Epithelial cell of proximal tubule (primary cell): Measurements from ENCODE around the gene AKAP5. TPM values are rescaled to one million over a fixed set of nuclear protein-coding genes. Genes with fewer than 3 reads are reported as not detected.
A peak's percentile ranks its signal among the peaks of the same experiment; 100 is the strongest.

Source experiments
- DNase-seq: peaks from one replicate; pipeline ENCODE4 v3.0.0-alpha.2; 2011; ENCODE audit warnings: low read depth
- H3K4me3 ChIP-seq: 2 replicates; pipeline ENCODE4 v1.5.1; 2011; ENCODE audit warnings: low read depth, mild to moderate bottlenecking, low read length
- total RNA-seq: library from RNA; depleted of rRNA; stranded (reverse); fragments of >200 nt; gene quantifications from 2 replicates; pipeline ENCODE4 v1.2.3, GENCODE V29; 2015
- TF ChIP-seq, protein P1 (sequence below): conservative IDR thresholded peaks from 2 replicates; pipeline ENCODE4 v1.5.1; 2012; ENCODE audit warnings: low read depth, mild to moderate bottlenecking, low read length

AKAP5 gene
- total RNA-seq, result 0.69 and 2.2 TPM in 2 replicates

- TF ChIP-seq, protein P1, sequence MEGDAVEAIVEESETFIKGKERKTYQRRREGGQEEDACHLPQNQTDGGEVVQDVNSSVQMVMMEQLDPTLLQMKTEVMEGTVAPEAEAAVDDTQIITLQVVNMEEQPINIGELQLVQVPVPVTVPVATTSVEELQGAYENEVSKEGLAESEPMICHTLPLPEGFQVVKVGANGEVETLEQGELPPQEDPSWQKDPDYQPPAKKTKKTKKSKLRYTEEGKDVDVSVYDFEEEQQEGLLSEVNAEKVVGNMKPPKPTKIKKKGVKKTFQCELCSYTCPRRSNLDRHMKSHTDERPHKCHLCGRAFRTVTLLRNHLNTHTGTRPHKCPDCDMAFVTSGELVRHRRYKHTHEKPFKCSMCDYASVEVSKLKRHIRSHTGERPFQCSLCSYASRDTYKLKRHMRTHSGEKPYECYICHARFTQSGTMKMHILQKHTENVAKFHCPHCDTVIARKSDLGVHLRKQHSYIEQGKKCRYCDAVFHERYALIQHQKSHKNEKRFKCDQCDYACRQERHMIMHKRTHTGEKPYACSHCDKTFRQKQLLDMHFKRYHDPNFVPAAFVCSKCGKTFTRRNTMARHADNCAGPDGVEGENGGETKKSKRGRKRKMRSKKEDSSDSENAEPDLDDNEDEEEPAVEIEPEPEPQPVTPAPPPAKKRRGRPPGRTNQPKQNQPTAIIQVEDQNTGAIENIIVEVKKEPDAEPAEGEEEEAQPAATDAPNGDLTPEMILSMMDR, result no peak
- DNase-seq, result no peak
- H3K4me3 ChIP-seq, result peak within 1 kb of the TSS; percentile 69
These were observed at the start of gene AKAP5 for GRCh38 chr14:64465191-64465822. TSS of gene AKAP5 (plus strand) at chr14:64465499. CDS start at chr14:64468395, 2,896 bp downstream.

DNA sequence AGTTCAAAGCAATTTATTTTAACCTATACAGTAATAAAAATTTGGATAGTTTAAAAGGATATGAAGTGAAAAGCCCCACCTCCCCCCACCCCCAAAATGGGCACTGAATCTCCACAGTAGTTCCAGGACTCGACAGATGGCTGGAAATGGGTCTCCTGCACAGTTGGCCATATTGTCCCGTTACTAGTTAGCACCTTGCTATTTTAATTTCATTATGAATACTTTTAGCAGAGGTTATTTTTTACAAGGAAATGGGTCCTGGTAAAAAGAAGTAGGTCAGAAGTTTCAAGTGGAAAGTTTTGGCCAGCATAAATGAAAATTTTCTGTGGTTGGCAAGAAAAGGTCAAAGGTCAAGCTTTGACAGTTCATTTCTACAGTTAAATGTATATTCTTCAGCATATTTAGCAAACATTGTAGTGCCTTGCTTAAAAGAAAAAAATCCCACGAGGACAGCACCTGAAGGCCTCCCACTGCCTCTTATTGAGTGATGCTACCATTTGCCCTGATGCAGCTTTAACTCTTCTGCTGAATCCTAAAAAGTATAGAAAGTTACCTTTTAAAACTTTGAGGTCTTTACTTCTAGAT lies 48.9 kb upstream of the AKAP5 start:
- H3K4me3 ChIP-seq, result no peak overlapping the region
- DNase-seq, result no peak
- TF ChIP-seq, protein P1, result no peak

- H3K4me3 ChIP-seq, result no peak overlapping the region
- TF ChIP-seq, protein P1, result no peak
- DNase-seq, result no peak
These were observed 48.1 kb upstream of the AKAP5 start for GRCh38 chr14:64417055-64417770.

GRCh38 chr14:64417771-64418125 lies 47.6 kb upstream of the AKAP5 start:
- no peak overlapping the region for H3K4me3 ChIP-seq
- no peak for DNase-seq
- TF ChIP-seq, protein P1, result no peak

- DNase-seq, result no peak
- TF ChIP-seq, protein P1, result no peak
- no peak overlapping the region for H3K4me3 ChIP-seq
These were observed 46.3 kb upstream of the AKAP5 start for GRCh38 chr14:64419003-64419402.

GRCh38 chr14:64421166-64421565 lies 44.1 kb upstream of the AKAP5 start:
- DNase-seq, result no peak
- no peak overlapping the region for H3K4me3 ChIP-seq
- TF ChIP-seq, protein P1, result no peak
